A549 (cell line): Measurements from ENCODE around the gene CDC42EP5. TPM values are rescaled to one million over a fixed set of nuclear protein-coding genes. Genes with fewer than 3 reads are reported as not detected.
"Not testable (repeated sequence)": the region's sequence is repeated elsewhere in the genome, so short reads cannot be mapped to it uniquely, and the experiment has no call there.

Source experiments
- ATAC-seq, 2 experiments: fragments of 200-7000 bp in 1 of 2; fragments of >200 bp in 1 of 2; cut with Nextera tagmentation in 1 of 2; cut with Tn5 transposase in 1 of 2; 3 replicates each; pipeline versions ENCODE4 v1.8.0 to v1.9.1; 2018 to 2020; ENCODE audit warnings: mild to moderate bottlenecking in 1 of 2, moderate library complexity in 1 of 2
- CTCF ChIA-PET: fragments of 300-600 bp; sonication (Branson Sonifier 250); formaldehyde crosslinking; extraction: SDS; loops from one replicate; lab custom pipeline; 2021; ENCODE audit warnings: antibody characterized with exemption, inconsistent platforms; lab: Yijun Ruan, JAX
- POLR2A ChIA-PET: fragments of 350-600 bp; formaldehyde crosslinking; extraction: SDS; loops from one replicate; lab custom pipeline; 2021; ENCODE audit warnings: antibody characterized with exemption, inconsistent platforms; lab: Yijun Ruan, JAX
- DNase-seq, 2 experiments: peaks; one replicate each; pipeline versions ENCODE4 v3.0.0 to v3.0.0-alpha.2; 2011 to 2016; ENCODE audit warnings: low read depth in 1 of 2, low spot score in 1 of 2
- FAIRE-seq: peaks from 2 replicates; lab custom pipeline; 2011; peaks lifted over from hg19 to GRCh38; lab: Jason Lieb, UNC
- H3K27ac ChIP-seq, 2 experiments: fragments of >200 bp; sonication (Bioruptor Twin); formaldehyde crosslinking; 3 replicates each; pipeline ENCODE4 v1.5.1; 2016 to 2017
- H3K4me1 ChIP-seq: fragments of >200 bp; sonication (Bioruptor Twin); formaldehyde crosslinking; 3 replicates; pipeline ENCODE4 v1.6.1; 2016
- H3K4me2 ChIP-seq: fragments of >200 bp; sonication (Bioruptor Twin); formaldehyde crosslinking; 3 replicates; pipeline ENCODE4 v1.6.1; 2016
- H3K4me3 ChIP-seq: fragments of >200 bp; sonication (Bioruptor Twin); formaldehyde crosslinking; 3 replicates; pipeline ENCODE4 v1.5.1; 2016
- H3K9me3 ChIP-seq: fragments of >200 bp; sonication (Bioruptor Twin); formaldehyde crosslinking; 3 replicates; pipeline ENCODE4 v1.6.1; 2016
- CBX2 ChIP-seq: fragments of 200-600 bp; sonication (generic); IDR thresholded peaks from 2 replicates; pipeline ENCODE4 v1.6.1; 2016; ENCODE audit warnings: low read depth, mild to moderate bottlenecking, borderline replicate concordance
- CHD4 ChIP-seq: fragments of 200-600 bp; sonication (generic); IDR thresholded peaks from 2 replicates; pipeline ENCODE4 v1.6.1; 2016; ENCODE audit warnings: antibody characterized with exemption, mild to moderate bottlenecking, borderline replicate concordance
- HOXA7 ChIP-seq: fragments of 250-450 bp; sonication (Bioruptor Pico); IDR thresholded peaks from 2 replicates; pipeline ENCODE4 v1.5.0; 2020; ENCODE audit warnings: mild to moderate bottlenecking, moderate library complexity
- JUN ChIP-seq, 2 experiments: fragments of >200 bp; sonication (Bioruptor Twin); formaldehyde crosslinking; IDR thresholded peaks; 2 replicates in 1 of 2; 3 replicates in 1 of 2; pipeline ENCODE4 v1.6.1; 2016 to 2017
- MAFK ChIP-seq: fragments of 450-650 bp; IDR thresholded peaks from 2 replicates; pipeline ENCODE4 v1.6.1; 2014; ENCODE audit not compliant: partially characterized antibody
- MYC ChIP-seq: IDR thresholded peaks from 2 replicates; pipeline ENCODE4 v1.6.1; 2012; ENCODE audit warnings: mild to moderate bottlenecking, inconsistent platforms, low read length, improper control_type of control experiment, borderline replicate concordance
- NPAS2 ChIP-seq: fragments of 250-450 bp; sonication (Bioruptor Pico); IDR thresholded peaks from 2 replicates; pipeline ENCODE4 v1.8.0; 2022; ENCODE audit warnings: mild to moderate bottlenecking, moderate library complexity, borderline replicate concordance
- PHF8 ChIP-seq: fragments of 200-600 bp; sonication (generic); IDR thresholded peaks from 2 replicates; pipeline ENCODE4 v1.6.1; 2016; ENCODE audit warnings: low read depth, mild to moderate bottlenecking, antibody characterized with exemption, moderate library complexity, borderline replicate concordance
- POLR2AphosphoS2 ChIP-seq: conservative IDR thresholded peaks from 2 replicates; pipeline ENCODE4 v1.6.1; 2012; ENCODE audit warnings: low read length, improper control_type of control experiment, inconsistent platforms
- TFCP2L1 ChIP-seq: fragments of 250-450 bp; sonication (Bioruptor Pico); IDR thresholded peaks from 2 replicates; pipeline ENCODE4 v1.5.0; 2021; ENCODE audit warnings: mild to moderate bottlenecking
- ZC3H11A ChIP-seq: fragments of 450-650 bp; IDR thresholded peaks from 2 replicates; pipeline ENCODE4 v1.6.1; 2014; ENCODE audit warnings: antibody characterized with exemption, mild to moderate bottlenecking
- ZNF302 ChIP-seq: fragments of 250-450 bp; sonication (Bioruptor Pico); IDR thresholded peaks from 2 replicates; pipeline ENCODE4 v1.9.0; 2021; ENCODE audit warnings: inconsistent platforms, mild to moderate bottlenecking, moderate library complexity
- ZSCAN20 ChIP-seq: fragments of 250-450 bp; sonication (Bioruptor Pico); IDR thresholded peaks from 2 replicates; pipeline ENCODE4 v1.8.0; 2022; ENCODE audit warnings: mild to moderate bottlenecking, moderate library complexity
- WGBS: methylation state at CpG from one replicate; pipeline ENCODE4 v1.1.6; 2017; ENCODE audit errors: missing lambda C conversion rate; 5-methylcytosine and 5-hydroxymethylcytosine counted together
- polyA plus RNA-seq, 4 experiments: library from polyadenylated mRNA; depleted of rRNA in 3 of 4; stranded (reverse); fragments of >200 nt; fragmentation: RNase III in 1 of 4; extraction: RNeasy Plus Mini Kit Qiagen cat#74134 plus additional on column Dnase treatment in 1 of 4; gene quantifications; 2 replicates in 3 of 4; 3 replicates in 1 of 4; pipeline ENCODE4 v1.2.3, GENCODE V29; 2011 to 2017
- TF ChIP-seq, protein P1 (sequence below): IDR thresholded peaks from 2 replicates; pipeline ENCODE4 v1.6.1; 2012

The CDC42EP5 gene
- polyA plus RNA-seq, 2 of the 4 experiments (the other 2 are of a cell fraction): not detected

- TF ChIP-seq CBX2: no peak
- TF ChIP-seq, protein P1, sequence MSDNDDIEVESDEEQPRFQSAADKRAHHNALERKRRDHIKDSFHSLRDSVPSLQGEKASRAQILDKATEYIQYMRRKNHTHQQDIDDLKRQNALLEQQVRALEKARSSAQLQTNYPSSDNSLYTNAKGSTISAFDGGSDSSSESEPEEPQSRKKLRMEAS: no peak
- TF ChIP-seq NPAS2 (CRISPR knock-in tag): no peak
- TF ChIP-seq MYC: no peak
These were observed 33.0 kb upstream of the CDC42EP5 start (continued) for GRCh38 chr19:54506079-54506478.

GRCh38 chr19:54505542-54505941 lies 32.4 kb upstream of the CDC42EP5 start:
- WGBS: 30% methylated on average over 4 of the region's 4 CpGs
- CTCF ChIA-PET: interaction anchor here (2.0 kb wide), 1 partner anchor 27 kb away, joined by 6 read pairs; no protein-coding TSS in a partner anchor
- H3K4me1 ChIP-seq, DNase-seq, H3K9me3 ChIP-seq, POLR2A ChIA-PET, H3K27ac ChIP-seq, H3K4me2 ChIP-seq, H3K4me3 ChIP-seq, ATAC-seq, FAIRE-seq: not testable (repeated sequence)

GRCh38 chr19:54502518-54503048 lies 29.5 kb upstream of the CDC42EP5 start, which contains the start of gene LAIR2:
Gene LAIR2, plus strand, starts transcription at chr19:54502831. Its CDS starts 88 bp downstream, at chr19:54502919.
- 18% methylated on average over 12 of the region's 14 CpGs for WGBS
- POLR2A ChIA-PET: no interaction called here
- CTCF ChIA-PET: no interaction called here

GRCh38 chr19:54498451-54498772 lies 25.3 kb upstream of the CDC42EP5 start:
- DNase-seq, POLR2A ChIA-PET, H3K4me3 ChIP-seq, H3K4me1 ChIP-seq, H3K9me3 ChIP-seq, H3K27ac ChIP-seq, ATAC-seq, H3K4me2 ChIP-seq: not testable (repeated sequence)
- FAIRE-seq: peak; percentile 67
- WGBS: 23% methylated on average over 9 of the region's 9 CpGs
- CTCF ChIA-PET: interaction anchor here (1.2 to 1.4 kb wide), 2 partner anchors 15 to 20 kb away, joined by 3 to 5 read pairs; no protein-coding TSS in a partner anchor

More at GRCh38 chr19:54502518-54503048, 29.5 kb upstream of the CDC42EP5 start, which contains the start of gene LAIR2:
- Histone ChIP-seq H3K9me3 (0 out of 3 replicates have a peak, but pooled peaks cover 3% of the 10 kb centered on the region), H3K4me1 (no peaks in the 10 kb centered on the region), H3K4me2 (no peak within 1 kb of the TSS), H3K4me3 (no peak within 1 kb of the TSS), H3K27ac (no peak within 1 kb of the TSS)
- no peak for TF ChIP-seq ZNF302 (CRISPR knock-in tag)
- TF ChIP-seq CHD4: no peak
- no peak for TF ChIP-seq MAFK
- TF ChIP-seq ZSCAN20 (CRISPR knock-in tag): no peak
- no peak for TF ChIP-seq TFCP2L1 (CRISPR knock-in tag)
- TF ChIP-seq ZC3H11A: no peak
- no peak for TF ChIP-seq JUN (IDR thresholded peaks at IDR 0.05)
- TF ChIP-seq PHF8: no peak
- TF ChIP-seq POLR2AphosphoS2: no peak
- no peak for TF ChIP-seq HOXA7 (CRISPR knock-in tag)
- ATAC-seq (no peak), FAIRE-seq (no peak), DNase-seq (no peak)

DNA sequence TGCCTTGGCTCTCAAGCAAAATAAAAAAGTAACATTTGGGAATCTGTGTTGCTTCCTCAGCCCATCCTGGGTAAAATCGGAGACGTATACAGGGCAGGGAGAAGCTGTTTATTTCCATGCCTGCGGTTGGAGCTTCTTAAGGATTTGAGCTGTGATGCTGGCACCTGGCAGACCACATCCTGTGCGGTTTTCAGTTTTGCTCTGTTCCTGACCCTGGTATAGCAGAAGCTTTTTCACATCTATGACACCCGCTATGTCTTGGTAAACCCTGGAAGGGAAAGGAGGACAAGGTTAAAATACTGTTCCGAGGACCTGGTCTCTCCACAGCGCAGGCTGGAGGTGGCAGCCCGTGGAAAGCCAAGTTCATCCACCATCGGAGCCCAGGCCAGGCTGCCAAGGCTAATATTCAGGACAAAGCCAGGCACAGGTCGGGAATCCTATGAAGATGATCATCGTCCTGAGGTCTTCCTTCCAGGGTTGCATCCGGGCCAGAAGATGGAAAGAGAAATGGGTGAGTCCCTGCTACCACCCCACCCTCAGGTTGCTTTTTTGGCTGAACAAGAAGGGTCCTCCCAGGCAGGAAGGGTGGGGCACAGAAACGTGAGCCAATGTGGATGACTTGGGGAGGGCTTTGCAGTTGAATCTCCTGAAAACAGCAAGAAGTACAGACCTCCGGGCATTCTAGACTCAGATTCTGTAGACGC lies 24.8 kb upstream of the CDC42EP5 start:
- H3K4me3 ChIP-seq, H3K9me3 ChIP-seq, H3K27ac ChIP-seq, POLR2A ChIA-PET, FAIRE-seq, DNase-seq, H3K4me1 ChIP-seq, H3K4me2 ChIP-seq: not testable (repeated sequence)
- 22% methylated on average over 9 of the region's 15 CpGs for WGBS
- CTCF ChIA-PET: interaction anchor here (1.2 kb wide), 1 partner anchor 15 kb away, joined by 3 read pairs; no protein-coding TSS in a partner anchor
- peak in 1 of 2 experiments; percentile 38; a peak in 2 of 6 replicates for ATAC-seq

DNA sequence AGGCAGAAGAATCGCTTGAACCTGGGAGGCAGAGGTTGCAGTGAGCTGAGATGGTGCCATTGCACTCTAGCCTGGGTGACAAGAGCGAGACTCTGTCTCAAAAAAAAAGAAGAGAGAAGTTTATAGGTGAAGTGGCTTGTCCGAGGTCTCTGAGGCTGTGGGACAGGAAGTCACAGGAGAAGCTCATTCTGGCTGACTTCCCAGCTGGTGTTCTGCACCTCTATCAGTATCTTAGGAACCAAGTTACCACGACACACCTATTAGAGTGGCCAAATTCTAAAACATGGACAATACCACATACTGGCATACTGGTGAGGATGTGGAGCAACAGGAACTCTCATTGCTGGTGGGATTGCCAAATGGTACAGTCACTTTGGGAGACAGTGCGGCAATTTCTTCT lies 22.2 kb upstream of the CDC42EP5 start:
- POLR2A ChIA-PET: not testable (repeated sequence)
- 12% methylated on average over 5 of the region's 5 CpGs for WGBS
- CTCF ChIA-PET: interaction anchor here (0.6 to 4.0 kb wide), 3 partner anchors 11 to 387 kb away, joined by 3 to 29 read pairs (median 5); no protein-coding TSS in a partner anchor

More for the DNA sequence above, 22.2 kb upstream of the CDC42EP5 start:
- ATAC-seq, H3K27ac ChIP-seq, FAIRE-seq, H3K4me1 ChIP-seq, DNase-seq, H3K4me3 ChIP-seq, H3K4me2 ChIP-seq, H3K9me3 ChIP-seq: not testable (repeated sequence)
